Glutamatergic neuron (in vitro differentiated cells): ENCODE data around the gene SPPL3. TPM values are rescaled to one million over a fixed set of nuclear protein-coding genes. Genes with fewer than 3 reads are reported as not detected.

Source experiments
- DNase-seq: peaks from one replicate; pipeline ENCODE4 v3.0.0; 2022
- H3K27ac Mint-ChIP-seq: one replicate; pipeline ENCODE4 v1.8.0; 2020; ENCODE audit warnings: mild to moderate bottlenecking, mixed read lengths, inconsistent platforms; ENCODE audit not compliant: unreplicated experiment
- H3K27me3 Mint-ChIP-seq: one replicate; pipeline ENCODE4 v1.8.0; 2020; ENCODE audit warnings: mild to moderate bottlenecking, moderate library complexity, mixed read lengths, inconsistent platforms; ENCODE audit not compliant: unreplicated experiment
- H3K36me3 Mint-ChIP-seq: one replicate; pipeline ENCODE4 v1.8.0; 2020; ENCODE audit warnings: mild to moderate bottlenecking, mixed read lengths, inconsistent platforms; ENCODE audit not compliant: unreplicated experiment
- H3K4me1 Mint-ChIP-seq: one replicate; pipeline ENCODE4 v1.8.0; 2020; ENCODE audit warnings: mild to moderate bottlenecking, low read depth, mixed read lengths, inconsistent platforms; ENCODE audit not compliant: unreplicated experiment
- H3K4me3 Mint-ChIP-seq: one replicate; pipeline ENCODE4 v1.8.0; 2020; ENCODE audit warnings: mild to moderate bottlenecking, mixed read lengths, inconsistent platforms; ENCODE audit not compliant: unreplicated experiment
- H3K9me3 Mint-ChIP-seq: one replicate; pipeline ENCODE4 v1.8.0; 2020; ENCODE audit warnings: mild to moderate bottlenecking, moderate library complexity, mixed read lengths, inconsistent platforms; ENCODE audit not compliant: unreplicated experiment
- CTCF ChIP-seq: fragments of 200-600 bp; sonication (generic); IDR thresholded peaks from one replicate; pipeline ENCODE4 v1.5.0; 2021; ENCODE audit not compliant: partially characterized antibody, unreplicated experiment
- total RNA-seq: library from RNA; stranded (reverse); fragmentation: NEBNext Ultra II Directional; extraction: Animal tissue kit (Norgen Biotek cat#: 25700); gene quantifications from one replicate; pipeline ENCODE4 v1.2.1, GENCODE V29; 2021; ENCODE audit not compliant: unreplicated experiment

The SPPL3 gene
- total RNA-seq, 1 donor from 2014 or later = 53.4 TPM

- no peak for TF ChIP-seq CTCF
- Mint-ChIP-seq H3K9me3 (peaks cover 4% of the 10 kb centered on the region), H3K27me3 (no peaks in the 10 kb centered on the region), H3K4me1 (peaks cover 8% of the 10 kb centered on the region), H3K36me3 (peaks cover 24% of the 10 kb centered on the region), H3K27ac (no peak overlapping the region), H3K4me3 (no peak overlapping the region)
- DNase-seq = no peak
Observed at GRCh38 chr12:120799243-120800045, 104.7 kb downstream of the SPPL3 start.

GRCh38 chr12:120798696-120799095 lies 105.5 kb downstream of the SPPL3 start:
- Mint-ChIP-seq H3K36me3 (peaks cover 24% of the 10 kb centered on the region), H3K4me1 (peaks cover 8% of the 10 kb centered on the region), H3K4me3 (no peak overlapping the region), H3K27me3 (no peaks in the 10 kb centered on the region), H3K27ac (no peak overlapping the region), H3K9me3 (peaks cover 4% of the 10 kb centered on the region)
- DNase-seq = no peak
- no peak for TF ChIP-seq CTCF

GRCh38 chr12:120797677-120798642 lies 106.2 kb downstream of the SPPL3 start:
- DNase-seq = no peak
- no peak for TF ChIP-seq CTCF
- Mint-ChIP-seq H3K4me1 (peaks cover 8% of the 10 kb centered on the region), H3K27me3 (no peaks in the 10 kb centered on the region), H3K27ac (no peak overlapping the region), H3K9me3 (peaks cover 4% of the 10 kb centered on the region), H3K36me3 (peaks cover 24% of the 10 kb centered on the region), H3K4me3 (no peak overlapping the region)

- Mint-ChIP-seq H3K36me3 (peaks cover 24% of the 10 kb centered on the region), H3K4me1 (no peaks in the 10 kb centered on the region), H3K27ac (no peak overlapping the region), H3K27me3 (no peaks in the 10 kb centered on the region), H3K4me3 (no peak overlapping the region), H3K9me3 (peaks cover 4% of the 10 kb centered on the region)
- no peak for DNase-seq
- TF ChIP-seq CTCF = peak; percentile 22
Observed at GRCh38 chr12:120795441-120796178, 108.5 kb downstream of the SPPL3 start.
